GM21526 (cell line): ENCODE measurements around the gene RBFOX2.
"Not testable (repeated sequence)": the region's sequence is repeated elsewhere in the genome, so short reads cannot be mapped to it uniquely, and the experiment has no call there.

Experiments
- ATAC-seq: cut with Tn5 transposase; IDR thresholded peaks from one replicate; pipeline ENCODE4 v1.9.1; 2021; ENCODE audit warnings: moderate library complexity; ENCODE audit not compliant: unreplicated experiment, low FRiP score

RBFOX2 gene

GRCh38 chr22:35842519-35842913, 186.1 kb downstream of the RBFOX2 start:
- ATAC-seq: no peak

DNA sequence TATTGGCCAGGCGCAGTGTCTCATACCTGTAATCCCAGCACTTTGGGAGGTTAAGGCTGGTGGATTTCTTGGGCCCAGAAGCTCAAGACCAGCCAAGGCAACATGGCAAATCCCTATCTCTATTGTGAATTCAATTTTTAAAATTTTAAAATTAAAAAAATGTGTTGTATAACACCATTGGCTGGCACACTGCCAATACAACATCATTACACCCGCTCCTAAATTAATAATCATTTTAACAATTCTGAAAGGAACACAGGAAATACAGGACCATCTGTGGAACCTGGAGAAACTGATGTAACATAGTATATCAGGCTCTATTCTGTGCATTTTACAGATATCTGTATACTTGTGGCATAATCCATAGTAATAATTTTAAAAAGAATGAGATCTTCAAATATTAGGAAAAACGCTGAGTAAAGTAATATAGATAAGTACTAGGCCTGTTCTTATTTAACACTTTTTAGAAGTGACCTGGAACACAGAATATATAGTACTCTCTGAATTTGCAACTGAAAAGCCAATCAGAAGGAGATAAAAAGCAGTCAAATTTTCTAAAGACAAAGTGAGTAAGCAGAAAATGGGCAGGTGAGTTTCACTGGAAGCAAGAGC, 186.6 kb downstream of the RBFOX2 start:
- no peak for ATAC-seq

DNA sequence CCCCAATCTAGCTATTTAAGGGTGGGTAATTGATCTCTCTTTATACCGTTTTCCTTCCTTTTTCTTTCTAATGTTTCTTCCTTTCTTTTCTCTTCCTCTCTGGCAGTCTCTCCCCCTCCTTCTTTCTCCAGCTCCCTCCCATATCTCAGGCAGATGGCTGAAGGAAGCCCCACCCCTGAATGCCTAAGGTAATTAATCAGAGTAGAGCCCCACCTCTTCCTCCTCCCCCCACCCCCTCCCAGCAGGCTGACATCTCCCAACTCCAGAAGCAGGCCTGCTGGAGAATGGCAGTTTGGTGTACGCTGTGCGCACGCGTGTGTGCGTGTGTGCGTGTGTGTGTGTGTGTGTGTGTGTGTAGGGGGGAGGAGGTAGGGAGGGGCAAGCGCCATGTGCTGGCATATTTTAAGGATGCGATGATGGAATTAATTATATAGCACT, 188.3 kb downstream of the RBFOX2 start:
- no peak for ATAC-seq

DNA sequence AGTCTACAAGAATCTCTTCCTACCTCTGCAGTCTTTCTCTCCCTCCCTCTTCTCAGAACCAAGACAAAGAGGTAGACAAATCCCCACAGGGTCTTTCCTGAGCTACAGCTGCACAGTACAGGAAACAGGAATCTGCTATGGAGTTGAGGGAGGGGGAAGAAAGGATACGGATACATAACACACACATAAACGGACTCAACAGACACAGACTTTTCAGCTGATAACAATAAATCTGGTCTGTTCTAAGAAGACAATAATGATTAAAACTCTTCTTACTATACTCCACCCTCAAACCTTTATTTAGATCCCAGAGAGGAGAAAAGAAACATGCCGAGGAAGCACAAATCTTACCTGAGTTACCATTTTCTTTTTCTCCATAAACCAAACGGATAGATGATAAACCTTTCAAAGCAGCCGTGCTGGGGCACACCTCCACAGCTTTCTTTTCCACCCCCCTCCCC, 188.8 kb downstream of the RBFOX2 start:
- ATAC-seq: no peak

DNA sequence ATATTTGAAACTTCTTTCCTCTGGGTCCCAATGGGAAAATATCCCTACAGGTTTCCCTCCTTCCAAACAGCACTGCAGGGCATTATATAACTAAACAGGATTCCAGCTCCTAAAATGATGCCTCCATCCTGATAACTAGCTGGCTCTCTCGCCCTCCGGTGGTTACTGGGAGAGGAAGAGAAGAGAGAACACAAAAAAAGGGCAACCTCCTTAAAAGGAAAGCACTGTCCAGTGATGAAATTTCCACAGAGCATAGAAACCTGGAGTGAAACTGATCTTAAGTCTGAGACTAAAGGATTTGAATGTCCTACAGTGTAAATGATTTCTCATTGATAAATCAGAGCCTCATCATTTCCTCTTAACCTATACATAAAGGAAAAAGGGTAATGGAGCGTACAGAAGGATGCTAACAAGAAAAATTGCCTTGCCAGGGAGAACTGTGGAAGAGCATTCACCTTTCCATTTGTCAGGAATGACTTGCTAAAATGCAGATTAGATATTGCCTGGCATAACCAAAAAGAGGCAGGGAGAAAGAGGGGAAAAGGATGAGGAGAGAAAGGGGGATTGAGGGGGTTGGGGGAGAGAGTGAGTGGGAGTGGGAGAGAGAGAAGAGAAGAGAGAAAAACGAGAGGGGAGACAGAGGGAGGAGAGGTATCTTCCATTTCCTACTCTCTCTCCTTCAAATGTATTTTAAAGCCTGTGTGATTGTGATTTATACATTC, 189.6 kb downstream of the RBFOX2 start:
- ATAC-seq: no peak

GRCh38 chr22:35837101-35837727, 191.4 kb downstream of the RBFOX2 start:
- ATAC-seq: no peak

- no peak for ATAC-seq
These were observed 192.5 kb downstream of the RBFOX2 start for GRCh38 chr22:35835998-35836691.

GRCh38 chr22:35835267-35835997, 193.2 kb downstream of the RBFOX2 start:
- ATAC-seq: no peak

DNA sequence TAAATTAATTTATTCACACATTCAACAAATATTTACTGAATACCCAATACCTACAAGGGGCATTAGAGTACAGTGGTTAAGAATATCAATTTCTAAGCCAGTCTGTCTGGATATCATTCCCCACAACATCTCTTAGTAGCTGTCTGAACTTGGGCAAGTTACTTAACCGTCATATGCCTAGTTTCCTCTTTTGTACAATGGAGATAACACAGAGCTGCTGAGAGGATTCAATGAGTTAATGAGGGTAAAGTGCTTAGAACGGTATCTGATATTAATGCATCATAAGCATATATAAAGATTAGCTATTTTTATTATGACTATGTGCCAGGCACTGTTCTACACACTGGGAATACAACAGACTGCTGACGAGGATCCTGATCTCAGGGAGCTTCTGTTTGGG, 194.6 kb downstream of the RBFOX2 start:
- no peak for ATAC-seq

DNA sequence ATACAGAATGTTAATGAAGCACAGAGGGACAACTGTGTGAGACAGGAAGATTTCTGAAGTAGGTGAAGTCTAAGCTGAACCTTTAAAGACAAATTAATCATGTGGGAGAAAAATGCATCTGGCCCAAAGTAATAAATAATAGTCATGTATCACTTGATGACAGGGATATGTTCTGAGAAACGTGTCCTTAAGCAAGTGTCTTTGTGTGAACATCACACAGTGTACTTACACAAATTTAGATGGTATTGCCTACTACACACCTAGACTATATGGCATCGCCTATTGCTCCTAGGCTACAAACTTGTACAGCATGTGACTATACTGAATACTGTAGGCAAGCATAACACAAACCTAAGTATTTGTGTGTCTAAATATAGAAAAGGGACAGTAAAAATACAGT, 198.3 kb downstream of the RBFOX2 start:
- ATAC-seq: no peak

DNA sequence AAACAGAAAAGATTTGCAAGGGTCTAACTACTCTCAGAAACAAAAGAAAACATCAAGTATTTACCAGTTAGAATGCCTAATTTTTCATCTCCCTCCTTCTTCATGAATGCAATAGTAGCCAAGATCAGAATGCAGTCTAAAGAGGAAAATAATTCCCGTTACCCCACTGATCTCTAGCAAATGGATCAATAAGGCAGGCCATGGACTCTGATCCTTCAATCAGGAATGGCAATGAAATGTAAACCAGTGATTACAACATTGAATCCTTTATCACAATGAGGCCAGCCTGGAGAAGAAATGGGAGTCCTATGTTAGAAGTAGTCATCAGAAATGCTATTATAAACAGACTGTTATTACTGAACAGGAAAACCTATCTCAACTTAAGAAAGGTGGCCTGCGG, 204.4 kb downstream of the RBFOX2 start:
- ATAC-seq: no peak

DNA sequence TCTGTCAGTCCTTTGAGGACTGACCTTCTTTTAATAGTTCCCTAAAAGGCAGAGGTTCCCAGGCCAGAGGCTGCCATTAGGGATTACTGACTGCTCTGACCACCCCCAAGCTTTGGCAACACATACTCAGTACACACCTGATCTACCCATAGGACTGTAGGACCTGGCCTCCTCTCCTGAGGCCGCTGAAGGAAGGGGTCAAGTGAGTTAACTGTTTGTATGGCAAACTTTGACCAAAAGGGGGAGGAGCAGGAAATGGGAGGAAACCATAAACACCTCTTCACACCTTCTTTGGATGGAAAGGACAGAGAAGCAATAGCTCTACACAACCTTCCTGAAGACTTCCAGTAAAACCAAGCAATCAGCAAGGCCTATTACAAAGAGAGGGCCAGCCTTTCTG, 207.0 kb downstream of the RBFOX2 start:
- ATAC-seq: no peak

- no peak for ATAC-seq
These were observed 209.2 kb downstream of the RBFOX2 start for GRCh38 chr22:35819421-35819820.

DNA sequence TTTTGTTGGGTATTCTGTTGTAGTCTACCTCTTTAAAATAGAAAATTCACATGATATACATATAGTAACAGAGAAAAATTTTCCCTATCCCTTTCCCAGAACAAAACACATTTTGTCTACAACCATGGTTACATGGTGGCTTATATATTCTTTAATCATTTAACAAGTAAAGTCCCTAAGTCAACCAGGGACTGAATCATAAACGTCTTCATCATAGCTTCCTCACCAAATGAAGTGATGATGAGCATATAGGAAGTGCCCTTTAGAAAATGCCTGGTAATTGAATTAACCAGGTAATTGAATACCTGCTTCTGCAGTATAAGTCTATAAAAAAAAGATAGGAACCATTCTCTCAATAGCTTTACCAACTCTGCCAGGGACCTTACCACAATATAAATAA, 209.7 kb downstream of the RBFOX2 start:
- no peak for ATAC-seq

- ATAC-seq: no peak
These were observed 216.0 kb downstream of the RBFOX2 start for GRCh38 chr22:35812600-35812999.

DNA sequence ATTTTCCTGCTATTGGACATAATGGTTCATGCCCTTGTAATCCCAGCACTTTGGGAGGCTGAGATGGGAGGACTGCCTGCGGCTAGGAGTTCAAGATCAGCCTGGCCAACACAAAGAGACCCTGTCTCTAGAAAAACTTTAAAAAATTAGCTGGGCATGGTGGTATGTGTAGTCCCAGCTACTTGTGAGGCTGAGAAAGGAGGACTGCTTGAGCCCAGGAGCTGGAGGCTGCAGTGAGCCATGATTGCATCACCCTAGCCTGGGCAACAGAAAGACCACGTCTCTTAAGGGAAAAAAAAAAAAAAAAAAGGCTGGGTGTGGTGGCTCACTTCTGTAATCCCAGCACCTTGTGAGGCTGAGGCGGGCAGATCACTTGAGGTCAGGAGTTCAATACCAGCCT, 217.0 kb downstream of the RBFOX2 start:
- ATAC-seq: no peak

DNA sequence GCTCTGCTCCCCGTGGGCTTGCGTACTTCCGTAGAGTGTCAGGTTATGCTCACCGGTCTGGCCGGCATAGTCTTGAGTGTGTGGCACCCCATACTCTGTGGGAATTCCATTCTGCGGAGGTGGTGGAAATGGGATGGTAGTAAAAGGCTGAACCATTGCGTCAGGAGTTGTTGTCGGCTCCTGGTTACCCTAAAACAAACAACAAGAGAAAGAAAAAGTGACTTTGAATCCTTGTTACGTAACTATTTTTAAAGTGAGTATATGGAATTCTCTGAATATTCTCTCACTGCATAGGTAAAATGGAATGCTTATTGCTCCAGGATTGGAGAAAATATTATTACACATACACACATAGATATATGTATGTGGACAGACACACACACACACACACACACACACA, 218.8 kb downstream of the RBFOX2 start:
- no peak for ATAC-seq

- no peak for ATAC-seq
These were observed 220.2 kb downstream of the RBFOX2 start for GRCh38 chr22:35808377-35808776.

GRCh38 chr22:35806668-35807067, 222.0 kb downstream of the RBFOX2 start:
- ATAC-seq: not testable (repeated sequence)

GRCh38 chr22:35805466-35805865, 223.2 kb downstream of the RBFOX2 start:
- no peak for ATAC-seq

GRCh38 chr22:35804421-35804820, 224.2 kb downstream of the RBFOX2 start:
- ATAC-seq: no peak
